ENCODE data around the gene DPM3.

DNA sequence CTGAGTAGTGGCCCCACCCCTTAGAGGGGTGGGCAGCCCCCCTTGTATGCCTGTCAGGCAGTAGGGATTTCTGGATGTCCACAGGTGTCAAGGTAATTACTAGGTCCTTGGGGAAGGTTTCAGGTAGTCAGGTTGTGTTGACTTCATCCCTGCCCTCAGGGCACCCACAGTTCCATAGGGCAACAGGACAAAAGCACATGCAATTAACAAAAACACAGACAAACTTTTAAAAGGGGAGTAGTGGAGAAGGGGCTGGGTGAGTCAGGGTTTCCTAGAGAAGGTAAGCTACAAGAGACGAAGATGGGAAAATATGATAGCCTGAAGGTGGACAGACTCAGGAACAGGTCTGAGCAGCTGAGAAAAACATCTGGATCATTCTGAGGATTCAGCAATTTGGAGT lies 18.7 kb upstream of the DPM3 start:
- TF ChIP-seq, protein P1, sequence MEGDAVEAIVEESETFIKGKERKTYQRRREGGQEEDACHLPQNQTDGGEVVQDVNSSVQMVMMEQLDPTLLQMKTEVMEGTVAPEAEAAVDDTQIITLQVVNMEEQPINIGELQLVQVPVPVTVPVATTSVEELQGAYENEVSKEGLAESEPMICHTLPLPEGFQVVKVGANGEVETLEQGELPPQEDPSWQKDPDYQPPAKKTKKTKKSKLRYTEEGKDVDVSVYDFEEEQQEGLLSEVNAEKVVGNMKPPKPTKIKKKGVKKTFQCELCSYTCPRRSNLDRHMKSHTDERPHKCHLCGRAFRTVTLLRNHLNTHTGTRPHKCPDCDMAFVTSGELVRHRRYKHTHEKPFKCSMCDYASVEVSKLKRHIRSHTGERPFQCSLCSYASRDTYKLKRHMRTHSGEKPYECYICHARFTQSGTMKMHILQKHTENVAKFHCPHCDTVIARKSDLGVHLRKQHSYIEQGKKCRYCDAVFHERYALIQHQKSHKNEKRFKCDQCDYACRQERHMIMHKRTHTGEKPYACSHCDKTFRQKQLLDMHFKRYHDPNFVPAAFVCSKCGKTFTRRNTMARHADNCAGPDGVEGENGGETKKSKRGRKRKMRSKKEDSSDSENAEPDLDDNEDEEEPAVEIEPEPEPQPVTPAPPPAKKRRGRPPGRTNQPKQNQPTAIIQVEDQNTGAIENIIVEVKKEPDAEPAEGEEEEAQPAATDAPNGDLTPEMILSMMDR (conservative IDR thresholded peaks at IDR 0.05; ENCODE audit: low read depth in 2 of 2) = no peak
- TF ChIP-seq POLR2AphosphoS5 (IDR thresholded peaks at IDR 0.05; ENCODE audit: low read depth) (no peak), EZH2 (IDR thresholded peaks at IDR 0.05; ENCODE audit: low read depth, unreplicated experiment) (no peak), EZH2phosphoT487 (IDR thresholded peaks at IDR 0.05; ENCODE audit: unreplicated experiment) (no peak), ZNF331 (CRISPR knock-in tag; IDR thresholded peaks at IDR 0.05; ENCODE audit: low read depth) (no peak), JUNB (IDR thresholded peaks at IDR 0.05; ENCODE audit: unreplicated experiment) (no peak), CREB1 (CRISPR knock-in tag; IDR thresholded peaks at IDR 0.05; ENCODE audit: low read depth) (no peak), NANOG (IDR thresholded peaks at IDR 0.05; ENCODE audit: borderline replicate concordance) (no peak)
- TF ChIP-seq, protein P2, sequence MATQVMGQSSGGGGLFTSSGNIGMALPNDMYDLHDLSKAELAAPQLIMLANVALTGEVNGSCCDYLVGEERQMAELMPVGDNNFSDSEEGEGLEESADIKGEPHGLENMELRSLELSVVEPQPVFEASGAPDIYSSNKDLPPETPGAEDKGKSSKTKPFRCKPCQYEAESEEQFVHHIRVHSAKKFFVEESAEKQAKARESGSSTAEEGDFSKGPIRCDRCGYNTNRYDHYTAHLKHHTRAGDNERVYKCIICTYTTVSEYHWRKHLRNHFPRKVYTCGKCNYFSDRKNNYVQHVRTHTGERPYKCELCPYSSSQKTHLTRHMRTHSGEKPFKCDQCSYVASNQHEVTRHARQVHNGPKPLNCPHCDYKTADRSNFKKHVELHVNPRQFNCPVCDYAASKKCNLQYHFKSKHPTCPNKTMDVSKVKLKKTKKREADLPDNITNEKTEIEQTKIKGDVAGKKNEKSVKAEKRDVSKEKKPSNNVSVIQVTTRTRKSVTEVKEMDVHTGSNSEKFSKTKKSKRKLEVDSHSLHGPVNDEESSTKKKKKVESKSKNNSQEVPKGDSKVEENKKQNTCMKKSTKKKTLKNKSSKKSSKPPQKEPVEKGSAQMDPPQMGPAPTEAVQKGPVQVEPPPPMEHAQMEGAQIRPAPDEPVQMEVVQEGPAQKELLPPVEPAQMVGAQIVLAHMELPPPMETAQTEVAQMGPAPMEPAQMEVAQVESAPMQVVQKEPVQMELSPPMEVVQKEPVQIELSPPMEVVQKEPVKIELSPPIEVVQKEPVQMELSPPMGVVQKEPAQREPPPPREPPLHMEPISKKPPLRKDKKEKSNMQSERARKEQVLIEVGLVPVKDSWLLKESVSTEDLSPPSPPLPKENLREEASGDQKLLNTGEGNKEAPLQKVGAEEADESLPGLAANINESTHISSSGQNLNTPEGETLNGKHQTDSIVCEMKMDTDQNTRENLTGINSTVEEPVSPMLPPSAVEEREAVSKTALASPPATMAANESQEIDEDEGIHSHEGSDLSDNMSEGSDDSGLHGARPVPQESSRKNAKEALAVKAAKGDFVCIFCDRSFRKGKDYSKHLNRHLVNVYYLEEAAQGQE (IDR thresholded peaks at IDR 0.05; ENCODE audit: unreplicated experiment) = no peak
